HL-60 (cell line): ENCODE data around the gene HOOK2.

Experiments used
- DNase-seq, 2 experiments: peaks; one replicate each; pipeline ENCODE4 v3.0.0-alpha.2; 2010 to 2020; ENCODE audit warnings: low read depth in 1 of 2, low spot score in 1 of 2
- H3K27ac ChIP-seq: fragments of 250-450 bp; sonication (Bioruptor Pico); replicated peaks from 2 replicates; pipeline ENCODE4 v1.5.1; 2020; ENCODE audit warnings: mild to moderate bottlenecking, moderate library complexity
- H3K27me3 ChIP-seq: fragments of 250-450 bp; sonication (Bioruptor Pico); 2 replicates; pipeline ENCODE4 v1.5.1; 2021; ENCODE audit warnings: mild to moderate bottlenecking, moderate library complexity; ENCODE audit not compliant: insufficient read depth, poor library complexity, severe bottlenecking
- H3K4me3 ChIP-seq: replicated peaks from 2 replicates; pipeline ENCODE4 v1.5.1; 2011; ENCODE audit warnings: mild to moderate bottlenecking, control low read depth, low read length; ENCODE audit not compliant: insufficient read depth
- GABPA ChIP-seq: IDR thresholded peaks from 2 replicates; pipeline ENCODE4 v1.6.1; 2012; ENCODE audit warnings: low read depth
- POLR2AphosphoS5 ChIP-seq: IDR thresholded peaks from 2 replicates; pipeline ENCODE4 v1.6.1; 2012; ENCODE audit warnings: low read depth
- REST ChIP-seq: IDR thresholded peaks from 2 replicates; pipeline ENCODE4 v1.6.1; 2012; ENCODE audit warnings: low read depth; ENCODE audit not compliant: insufficient replicate concordance
- SPI1 ChIP-seq: IDR thresholded peaks from 2 replicates; pipeline ENCODE4 v1.6.1; 2012; ENCODE audit warnings: low read depth, mild to moderate bottlenecking, borderline replicate concordance
- TF ChIP-seq, protein P1 (sequence below): IDR thresholded peaks from one replicate; pipeline ENCODE4 v1.5.1; 2011; ENCODE audit warnings: low read length, control low read depth, inconsistent platforms; ENCODE audit not compliant: insufficient read depth

The HOOK2 gene

DNA sequence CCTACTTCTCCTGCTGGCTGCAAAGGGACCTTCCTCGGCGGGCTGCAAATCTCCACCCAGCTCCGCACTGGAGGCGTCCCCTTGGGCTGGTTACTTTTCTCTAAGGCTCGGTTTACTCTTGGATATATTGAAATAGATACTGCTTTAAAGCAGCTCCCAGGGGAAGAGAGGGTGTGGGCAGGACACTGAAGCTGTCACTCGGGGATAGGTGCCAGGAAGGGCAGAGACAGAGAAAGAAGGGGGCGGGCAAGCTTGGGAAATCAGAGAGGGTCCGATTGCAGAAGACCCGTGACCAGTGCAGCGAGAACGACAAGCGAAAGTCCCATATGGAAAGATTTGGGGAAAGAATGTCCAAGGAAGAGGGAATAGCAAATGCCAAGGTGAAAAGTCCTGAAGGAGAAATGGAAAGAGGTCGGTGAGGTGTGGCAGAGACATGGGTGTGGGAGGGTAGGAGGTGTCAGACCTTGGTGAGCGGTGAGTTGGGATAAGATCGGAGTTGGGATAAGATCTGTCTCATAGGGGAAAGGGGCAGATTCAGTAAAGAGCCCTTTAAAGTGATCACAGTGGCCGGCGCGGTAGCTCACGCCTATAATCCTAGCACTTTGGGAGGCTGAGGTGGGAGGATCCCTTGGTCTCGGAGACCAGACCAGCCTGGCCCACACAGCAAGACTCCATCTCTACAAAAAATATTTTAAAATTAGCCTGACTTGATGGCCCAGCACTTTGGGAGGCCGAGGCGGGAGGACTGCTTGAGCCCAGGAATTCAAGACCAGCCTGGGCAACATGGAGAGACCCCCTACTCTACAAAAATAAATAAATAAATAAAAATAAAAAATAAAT, 27.1 kb upstream of the HOOK2 start:
- no peak overlapping the region for H3K27ac ChIP-seq
- peak overlapping the region; percentile 43 for H3K4me3 ChIP-seq
- TF ChIP-seq POLR2AphosphoS5 (no peak), REST (no peak), SPI1 (no peak), GABPA (no peak)
- TF ChIP-seq, protein P1, sequence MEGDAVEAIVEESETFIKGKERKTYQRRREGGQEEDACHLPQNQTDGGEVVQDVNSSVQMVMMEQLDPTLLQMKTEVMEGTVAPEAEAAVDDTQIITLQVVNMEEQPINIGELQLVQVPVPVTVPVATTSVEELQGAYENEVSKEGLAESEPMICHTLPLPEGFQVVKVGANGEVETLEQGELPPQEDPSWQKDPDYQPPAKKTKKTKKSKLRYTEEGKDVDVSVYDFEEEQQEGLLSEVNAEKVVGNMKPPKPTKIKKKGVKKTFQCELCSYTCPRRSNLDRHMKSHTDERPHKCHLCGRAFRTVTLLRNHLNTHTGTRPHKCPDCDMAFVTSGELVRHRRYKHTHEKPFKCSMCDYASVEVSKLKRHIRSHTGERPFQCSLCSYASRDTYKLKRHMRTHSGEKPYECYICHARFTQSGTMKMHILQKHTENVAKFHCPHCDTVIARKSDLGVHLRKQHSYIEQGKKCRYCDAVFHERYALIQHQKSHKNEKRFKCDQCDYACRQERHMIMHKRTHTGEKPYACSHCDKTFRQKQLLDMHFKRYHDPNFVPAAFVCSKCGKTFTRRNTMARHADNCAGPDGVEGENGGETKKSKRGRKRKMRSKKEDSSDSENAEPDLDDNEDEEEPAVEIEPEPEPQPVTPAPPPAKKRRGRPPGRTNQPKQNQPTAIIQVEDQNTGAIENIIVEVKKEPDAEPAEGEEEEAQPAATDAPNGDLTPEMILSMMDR: no peak
- peaks cover 6% of the 10 kb centered on the region for H3K27me3 ChIP-seq
- no peak for DNase-seq

DNA sequence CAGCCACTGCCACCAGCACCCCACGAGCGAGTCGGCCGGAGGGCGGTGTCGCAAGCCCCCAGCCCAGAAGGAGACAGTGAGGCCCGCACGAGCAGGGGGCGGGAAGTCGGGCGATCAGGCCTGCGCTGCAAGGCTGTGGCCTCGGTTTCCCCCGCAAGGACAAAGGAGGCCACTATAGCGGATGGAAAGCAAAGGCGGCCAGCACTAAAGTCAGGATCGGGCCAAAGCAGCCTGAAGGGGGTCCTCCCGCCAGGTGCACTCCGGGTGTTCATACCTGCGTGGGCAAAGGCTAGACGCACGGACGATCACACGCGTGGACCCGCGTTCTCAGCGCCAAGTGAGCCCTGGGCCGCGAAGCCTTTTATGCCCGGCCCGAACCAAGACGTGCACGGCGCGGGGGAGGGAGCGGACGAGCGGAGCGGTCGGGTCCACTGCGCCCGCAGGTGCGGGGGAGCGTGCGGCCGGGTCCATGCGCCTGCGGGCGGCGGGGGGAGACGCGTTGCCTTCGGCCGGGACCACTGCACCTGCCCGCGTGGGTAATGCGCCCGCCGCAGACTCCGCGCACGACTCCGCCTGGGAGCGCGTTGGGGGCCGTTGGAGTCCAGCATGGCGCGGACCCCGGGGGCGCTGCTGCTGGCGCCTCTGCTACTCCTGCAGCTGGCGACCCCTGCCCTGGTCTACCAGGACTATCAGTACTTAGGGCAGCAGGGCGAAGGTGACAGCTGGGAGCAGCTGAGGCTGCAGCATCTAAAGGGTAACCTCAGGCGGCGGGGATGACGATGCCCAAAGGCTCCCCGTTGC, 26.3 kb upstream of the HOOK2 start, which contains the start of the genes PRDX2 and THSD8:
PRDX2 (minus strand) TSS at position 335 of the 801 bp plus-strand sequence. CDS start 539 bp downstream, outside the sequence.
THSD8 (plus strand) TSS at position 604 of the 801 bp plus-strand sequence; CDS start at position 607, 3 bp downstream.
- Histone ChIP-seq H3K27ac (no peak within 1 kb of the TSS), H3K27me3 (peaks cover 6% of the 10 kb centered on the region), H3K4me3 (peak within 1 kb of the TSS; percentile 43)
- DNase-seq: peak in 1 of 2 experiments; percentile 58
- TF ChIP-seq SPI1 (no peak), POLR2AphosphoS5 (peak; percentile 61; the same call in 1 of the 2 replicates)

- H3K4me3 ChIP-seq: peak overlapping the region; percentile 43
- H3K27me3 ChIP-seq: peaks cover 6% of the 10 kb centered on the region
- H3K27ac ChIP-seq: no peak overlapping the region
- TF ChIP-seq POLR2AphosphoS5: no peak
- no peak for TF ChIP-seq GABPA
- TF ChIP-seq, protein P1: no peak
- no peak for TF ChIP-seq REST
- no peak for TF ChIP-seq SPI1
- DNase-seq: no peak
Measured at GRCh38 chr19:12800923-12801465, 25.6 kb upstream of the HOOK2 start.

- Histone ChIP-seq H3K27ac (no peak overlapping the region), H3K4me3 (no peak overlapping the region), H3K27me3 (peaks cover 6% of the 10 kb centered on the region)
- TF ChIP-seq, protein P1: no peak
- no peak for TF ChIP-seq SPI1
- TF ChIP-seq GABPA: no peak
- TF ChIP-seq REST: no peak
- no peak for TF ChIP-seq POLR2AphosphoS5
- no peak for DNase-seq
Measured at GRCh38 chr19:12800466-12800770, 25.1 kb upstream of the HOOK2 start.
